Mucosa of descending colon (tissue), 3 donors: Measurements from ENCODE around the gene ERC2. TPM values are rescaled to one million over a fixed set of nuclear protein-coding genes. Genes with fewer than 3 reads are reported as not detected.

Experiments
- ATAC-seq: fragments of 200-7000 bp; cut with Tn5 transposase; one replicate; pipeline ENCODE4 v1.9.1; 2020; ENCODE audit warnings: mild to moderate bottlenecking, moderate library complexity
- DNase-seq, 3 donors: peaks; one replicate each; pipeline ENCODE4 v3.0.0-alpha.2; 2020
- H3K36me3 ChIP-seq: fragments of 200-600 bp; one replicate; pipeline ENCODE4 v1.8.0; 2021; ENCODE audit warnings: low read depth, mild to moderate bottlenecking
- H3K4me1 ChIP-seq: fragments of 200-600 bp; one replicate; pipeline ENCODE4 v1.8.0; 2021; ENCODE audit warnings: low read depth, mild to moderate bottlenecking
- H3K4me3 ChIP-seq: fragments of 200-600 bp; one replicate; pipeline ENCODE4 v1.8.0; 2021; ENCODE audit warnings: mild to moderate bottlenecking
- H3K9me3 ChIP-seq: fragments of 200-600 bp; one replicate; pipeline ENCODE4 v1.8.0; 2021; ENCODE audit warnings: mild to moderate bottlenecking
- intact Hi-C, 2 donors: fragments of 100-400 bp; cut with DNase I in 1 of 2; cut with micrococcal nuclease in 1 of 2; formaldehyde crosslinking; loops; one replicate each; pipeline versions ENCODE4 v1.11.0 to v1.11.1; 2022; cut with DNase I, micrococcal nuclease
- total RNA-seq, 3 donors: library from RNA; stranded (reverse); fragmentation: NEBNext Ultra II Directional in 2 of 3; extraction: Animal tissue kit (Norgen Biotek cat#: 25700) in 2 of 3; gene quantifications; one replicate each; pipeline versions ENCODE4 v1.2.1 to v1.2.4, GENCODE V29; 2021 to 2023
- TF ChIP-seq, protein P1 (sequence below): fragments of 200-600 bp; IDR thresholded peaks from one replicate; pipeline ENCODE4 v1.8.0; 2022; ENCODE audit warnings: antibody characterized with exemption, mild to moderate bottlenecking
- donor health status: DM: no; HTN: no; CAD: no; lungs with moderate emphysema.
- donor health status: DM: no; HTN: no; CAD: no.
- donor health status: DM: no; HTN: yes; CAD: no.

Gene ERC2
- total RNA-seq, 3 donors from 2014 or later: 0.06 to 1.8 (median 0.43) TPM

DNA sequence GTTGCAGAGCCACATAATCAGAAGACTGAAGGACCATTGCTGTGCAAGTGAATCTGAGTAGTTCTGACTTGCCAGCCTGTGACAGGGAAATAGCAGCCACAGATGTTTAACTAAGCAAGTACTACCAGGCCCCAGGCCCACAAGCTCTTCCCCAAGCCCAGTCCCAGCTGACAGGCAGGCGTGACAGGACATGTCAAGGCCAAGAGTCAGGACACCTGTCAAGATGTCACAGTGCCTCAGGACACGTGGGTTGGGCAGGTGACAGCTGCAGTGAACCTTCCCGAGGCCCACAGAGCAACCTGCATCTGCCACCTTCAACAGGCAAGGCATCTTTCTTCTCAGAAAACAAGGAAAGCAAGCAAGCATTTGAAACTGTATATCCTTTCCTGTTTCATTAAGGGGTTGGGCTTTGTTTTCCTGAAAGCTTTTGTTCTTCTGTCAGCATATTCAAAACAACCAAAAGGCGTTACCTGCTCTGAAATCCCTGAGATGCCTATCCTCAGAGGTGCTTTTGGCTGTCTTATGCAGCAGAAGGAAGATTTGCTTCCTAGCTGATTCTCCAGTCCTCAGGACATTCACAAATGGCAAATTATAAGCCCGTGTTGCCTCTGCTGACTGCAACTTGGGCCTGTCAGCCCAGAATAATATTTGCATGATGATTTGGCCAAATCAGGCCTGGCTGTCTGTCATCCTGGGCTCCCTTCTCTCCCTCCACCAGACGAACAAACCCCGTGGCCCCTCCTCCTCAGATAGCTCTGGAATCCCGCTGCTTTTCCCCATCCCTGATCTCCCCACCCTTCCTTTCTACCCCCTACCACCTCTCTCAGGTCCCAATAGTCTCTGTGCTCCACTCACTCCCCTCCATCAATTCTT, 809.3 kb downstream of the ERC2 start:
- no peak for ATAC-seq
- intact Hi-C loops: no loop called here

GRCh38 chr3:55658270-55658669, 810.0 kb downstream of the ERC2 start:
- intact Hi-C loops: no loop called here
- H3K36me3 ChIP-seq: no peaks in the 10 kb centered on the region
- H3K4me1 ChIP-seq: no peaks in the 10 kb centered on the region
- no peak overlapping the region for H3K4me3 ChIP-seq
- DNase-seq (no peak), ATAC-seq (no peak)
- TF ChIP-seq, protein P1, sequence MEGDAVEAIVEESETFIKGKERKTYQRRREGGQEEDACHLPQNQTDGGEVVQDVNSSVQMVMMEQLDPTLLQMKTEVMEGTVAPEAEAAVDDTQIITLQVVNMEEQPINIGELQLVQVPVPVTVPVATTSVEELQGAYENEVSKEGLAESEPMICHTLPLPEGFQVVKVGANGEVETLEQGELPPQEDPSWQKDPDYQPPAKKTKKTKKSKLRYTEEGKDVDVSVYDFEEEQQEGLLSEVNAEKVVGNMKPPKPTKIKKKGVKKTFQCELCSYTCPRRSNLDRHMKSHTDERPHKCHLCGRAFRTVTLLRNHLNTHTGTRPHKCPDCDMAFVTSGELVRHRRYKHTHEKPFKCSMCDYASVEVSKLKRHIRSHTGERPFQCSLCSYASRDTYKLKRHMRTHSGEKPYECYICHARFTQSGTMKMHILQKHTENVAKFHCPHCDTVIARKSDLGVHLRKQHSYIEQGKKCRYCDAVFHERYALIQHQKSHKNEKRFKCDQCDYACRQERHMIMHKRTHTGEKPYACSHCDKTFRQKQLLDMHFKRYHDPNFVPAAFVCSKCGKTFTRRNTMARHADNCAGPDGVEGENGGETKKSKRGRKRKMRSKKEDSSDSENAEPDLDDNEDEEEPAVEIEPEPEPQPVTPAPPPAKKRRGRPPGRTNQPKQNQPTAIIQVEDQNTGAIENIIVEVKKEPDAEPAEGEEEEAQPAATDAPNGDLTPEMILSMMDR: no peak
- no peaks in the 10 kb centered on the region for H3K9me3 ChIP-seq

More for the DNA sequence above, 809.3 kb downstream of the ERC2 start:
- Histone ChIP-seq H3K9me3 (no peaks in the 10 kb centered on the region), H3K36me3 (no peaks in the 10 kb centered on the region), H3K4me3 (no peak overlapping the region), H3K4me1 (no peaks in the 10 kb centered on the region)
- no peak for DNase-seq
- TF ChIP-seq, protein P1: no peak

DNA sequence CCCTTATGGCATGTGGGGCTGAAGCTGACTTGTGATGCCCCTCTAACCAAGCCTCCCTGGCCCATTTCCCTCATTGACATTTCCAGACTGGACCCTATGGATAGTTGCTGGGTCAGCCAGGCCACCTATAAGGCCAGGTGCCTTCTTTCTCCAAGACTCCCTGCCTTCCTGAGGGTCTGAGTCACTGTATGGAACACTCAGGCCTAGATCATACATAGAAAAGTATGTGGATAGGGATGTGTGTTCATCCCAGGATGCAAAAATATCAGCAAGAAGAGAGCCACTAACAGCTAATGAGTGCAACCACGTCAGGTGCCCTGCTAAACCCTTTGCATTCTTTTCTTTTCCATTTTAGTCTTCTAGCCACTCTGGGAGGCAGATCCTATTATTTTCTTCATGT, 812.7 kb downstream of the ERC2 start:
- ATAC-seq (no peak), DNase-seq (no peak)
- intact Hi-C loops: no loop called here
- H3K36me3 ChIP-seq: no peaks in the 10 kb centered on the region
- TF ChIP-seq, protein P1: no peak
- no peaks in the 10 kb centered on the region for H3K4me1 ChIP-seq
- no peak overlapping the region for H3K4me3 ChIP-seq
- H3K9me3 ChIP-seq: no peaks in the 10 kb centered on the region

DNA sequence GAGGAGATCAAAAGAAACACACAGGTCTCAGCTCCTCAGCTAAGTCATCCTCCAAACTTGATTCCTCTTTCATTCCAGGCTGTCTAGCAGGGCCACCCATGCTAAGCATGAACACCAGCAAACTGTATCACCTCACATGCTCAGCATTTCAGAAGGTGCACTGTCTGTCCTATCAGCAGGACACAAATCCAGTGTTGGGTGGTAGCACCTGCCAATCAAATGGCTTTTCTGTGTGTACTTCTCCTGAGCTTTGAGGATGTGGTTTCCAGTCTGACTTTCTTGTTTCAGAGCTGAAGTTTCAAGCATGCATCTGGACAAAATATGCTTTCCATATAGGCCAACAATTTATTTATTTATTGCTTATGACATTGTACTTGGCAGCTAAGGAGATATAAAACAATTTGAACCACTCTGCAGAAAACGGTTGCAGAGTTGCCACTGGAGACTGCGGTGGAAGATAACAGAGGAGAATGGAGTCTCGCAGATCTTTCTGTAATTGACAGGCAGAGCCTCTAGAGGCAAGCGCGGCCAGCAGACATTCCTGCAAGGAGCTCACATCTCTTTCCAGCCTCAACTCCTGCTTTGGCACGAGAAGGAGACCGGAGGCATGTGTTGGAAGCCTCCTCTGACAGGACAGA, 814.0 kb downstream of the ERC2 start:
- H3K9me3 ChIP-seq: no peaks in the 10 kb centered on the region
- intact Hi-C loops: no loop called here
- no peaks in the 10 kb centered on the region for H3K4me1 ChIP-seq
- DNase-seq: no peak
- no peaks in the 10 kb centered on the region for H3K36me3 ChIP-seq
- no peak overlapping the region for H3K4me3 ChIP-seq
- TF ChIP-seq, protein P1: no peak
- no peak for ATAC-seq

DNA sequence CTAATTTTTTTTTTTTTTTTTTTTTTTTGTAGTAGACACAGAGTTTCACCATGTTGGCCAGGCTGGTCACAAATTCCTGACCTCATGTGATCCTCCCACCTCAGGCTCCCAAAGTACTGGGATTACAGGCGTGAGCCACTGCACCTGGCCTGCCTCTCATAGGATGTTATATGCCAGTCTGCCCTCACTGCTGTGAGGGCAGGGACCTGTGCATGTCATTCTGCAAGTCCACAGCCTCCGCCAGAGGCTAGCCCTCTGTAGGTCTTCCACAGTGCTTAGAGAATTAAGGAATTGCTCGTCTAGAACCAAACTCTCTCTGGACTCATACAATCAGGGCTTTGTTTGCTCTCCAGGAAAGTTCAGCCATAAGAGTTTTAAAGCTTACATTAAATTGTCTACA, 817.3 kb downstream of the ERC2 start:
- intact Hi-C loops: no loop called here
- no peak for ATAC-seq
- DNase-seq: no peak
- TF ChIP-seq, protein P1: no peak
- Histone ChIP-seq H3K4me3 (no peak overlapping the region), H3K36me3 (no peaks in the 10 kb centered on the region), H3K9me3 (no peaks in the 10 kb centered on the region), H3K4me1 (no peaks in the 10 kb centered on the region)
